Fibroblast of the aortic adventitia (primary cell): ENCODE measurements around the gene PLIN3. TPM values are rescaled to one million over a fixed set of nuclear protein-coding genes. Genes with fewer than 3 reads are reported as not detected.
"Not testable (repeated sequence)": the region's sequence is repeated elsewhere in the genome, so short reads cannot be mapped to it uniquely, and the experiment has no call there.

Experiments
- DNase-seq: peaks from one replicate; pipeline ENCODE4 v3.0.0-alpha.2; 2010; ENCODE audit warnings: low read depth
- H3K4me3 ChIP-seq: 2 replicates; pipeline ENCODE4 v1.5.1; 2011; ENCODE audit warnings: low read depth, mild to moderate bottlenecking, control low read depth, low read length, moderate library complexity
- total RNA-seq: library from RNA; depleted of rRNA; stranded (reverse); fragments of >200 nt; gene quantifications from 2 replicates; pipeline ENCODE4 v1.2.3, GENCODE V29; 2012; ENCODE audit warnings: low replicate concordance
- TF ChIP-seq, protein P1 (sequence below): IDR thresholded peaks from 2 replicates; pipeline ENCODE4 v1.5.1; 2011; ENCODE audit warnings: mild to moderate bottlenecking, low read length, control low read depth, inconsistent platforms; ENCODE audit not compliant: insufficient read depth

The PLIN3 gene
- total RNA-seq, 1 donor: 227 TPM

DNA sequence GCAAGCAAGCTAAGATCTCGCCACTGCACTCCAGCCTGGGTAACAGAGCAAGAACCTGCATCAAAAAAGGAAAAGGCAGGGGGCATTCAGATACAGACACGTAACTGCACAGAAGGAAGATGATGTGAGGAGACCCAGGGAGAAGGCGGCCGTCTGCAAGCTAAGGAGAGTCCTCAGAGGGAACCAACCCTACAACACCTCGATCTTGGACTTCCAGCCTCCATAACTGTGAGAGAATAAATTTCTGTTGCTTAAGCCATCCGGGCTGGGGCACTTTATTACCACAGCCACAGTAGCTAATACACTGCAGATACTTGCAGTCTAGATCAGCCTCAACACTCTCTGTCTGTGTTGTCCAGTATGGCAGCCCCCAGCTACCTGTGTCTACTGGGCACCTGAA, 43.9 kb downstream of the PLIN3 start:
- TF ChIP-seq, protein P1, sequence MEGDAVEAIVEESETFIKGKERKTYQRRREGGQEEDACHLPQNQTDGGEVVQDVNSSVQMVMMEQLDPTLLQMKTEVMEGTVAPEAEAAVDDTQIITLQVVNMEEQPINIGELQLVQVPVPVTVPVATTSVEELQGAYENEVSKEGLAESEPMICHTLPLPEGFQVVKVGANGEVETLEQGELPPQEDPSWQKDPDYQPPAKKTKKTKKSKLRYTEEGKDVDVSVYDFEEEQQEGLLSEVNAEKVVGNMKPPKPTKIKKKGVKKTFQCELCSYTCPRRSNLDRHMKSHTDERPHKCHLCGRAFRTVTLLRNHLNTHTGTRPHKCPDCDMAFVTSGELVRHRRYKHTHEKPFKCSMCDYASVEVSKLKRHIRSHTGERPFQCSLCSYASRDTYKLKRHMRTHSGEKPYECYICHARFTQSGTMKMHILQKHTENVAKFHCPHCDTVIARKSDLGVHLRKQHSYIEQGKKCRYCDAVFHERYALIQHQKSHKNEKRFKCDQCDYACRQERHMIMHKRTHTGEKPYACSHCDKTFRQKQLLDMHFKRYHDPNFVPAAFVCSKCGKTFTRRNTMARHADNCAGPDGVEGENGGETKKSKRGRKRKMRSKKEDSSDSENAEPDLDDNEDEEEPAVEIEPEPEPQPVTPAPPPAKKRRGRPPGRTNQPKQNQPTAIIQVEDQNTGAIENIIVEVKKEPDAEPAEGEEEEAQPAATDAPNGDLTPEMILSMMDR: no peak
- DNase-seq: no peak
- no peak overlapping the region for H3K4me3 ChIP-seq

DNA sequence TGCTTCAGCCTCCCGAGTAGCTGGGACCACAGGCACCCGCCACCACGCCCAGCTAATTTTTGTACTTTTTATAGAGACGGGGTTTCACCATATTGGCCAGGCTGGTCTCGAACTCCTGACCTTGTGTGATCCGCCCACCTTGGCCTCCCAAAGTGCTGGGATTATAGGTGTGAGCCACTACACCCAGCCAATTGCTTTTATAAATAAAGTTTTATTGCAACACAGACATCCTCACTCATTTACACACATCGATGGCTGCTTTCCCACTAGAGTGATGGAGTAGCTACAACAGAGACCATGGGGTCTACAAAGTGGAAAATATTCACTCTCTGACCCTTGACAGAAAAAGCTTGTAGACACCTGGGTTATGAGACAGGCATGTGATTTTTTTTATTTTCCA, 45.1 kb downstream of the PLIN3 start:
- H3K4me3 ChIP-seq, DNase-seq: not testable (repeated sequence)

DNA sequence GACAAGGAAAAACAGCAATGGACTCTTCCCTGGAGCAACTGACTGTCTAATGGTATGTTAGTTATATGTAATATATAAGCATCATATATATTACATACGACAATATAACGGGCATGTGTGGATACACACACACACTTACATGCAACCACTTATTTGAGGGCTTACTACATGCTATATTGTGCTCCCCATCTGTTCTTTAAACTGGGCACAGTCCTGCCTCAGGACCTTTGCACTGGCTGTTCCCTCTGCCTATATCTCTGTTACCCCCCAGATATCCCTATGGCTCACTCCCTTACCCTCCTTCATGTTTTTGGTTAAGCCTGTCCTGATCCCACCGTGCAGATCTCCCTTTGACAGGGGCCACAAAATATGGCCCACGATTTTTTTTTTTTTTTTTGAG, 46.2 kb downstream of the PLIN3 start:
- DNase-seq: no peak
- no peak overlapping the region for H3K4me3 ChIP-seq
- TF ChIP-seq, protein P1: no peak

GRCh38 chr19:4817467-4818277, 49.8 kb downstream of the PLIN3 start:
- TF ChIP-seq, protein P1: no peak
- DNase-seq: no peak

DNA sequence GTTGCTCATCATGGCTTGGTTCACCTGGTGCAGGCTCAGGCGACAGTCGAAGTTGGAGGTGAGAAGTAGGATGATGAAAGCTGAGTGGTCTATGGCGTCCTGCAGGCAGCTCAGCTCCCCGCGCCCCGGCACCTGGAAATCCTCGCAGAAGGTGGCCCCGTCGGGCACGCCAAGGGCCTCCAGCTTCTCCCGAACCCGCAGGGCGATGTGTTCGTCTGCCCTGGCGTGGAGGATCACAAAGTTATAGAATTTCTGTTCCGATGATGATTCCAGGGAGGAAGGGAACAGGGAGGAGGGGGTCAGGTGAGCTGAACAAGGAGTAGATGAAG, 50.6 kb downstream of the PLIN3 start:
- H3K4me3 ChIP-seq: no peak overlapping the region
- TF ChIP-seq, protein P1: no peak
- DNase-seq: no peak

More at GRCh38 chr19:4817467-4818277, 49.8 kb downstream of the PLIN3 start:
- H3K4me3 ChIP-seq: no peak overlapping the region

DNA sequence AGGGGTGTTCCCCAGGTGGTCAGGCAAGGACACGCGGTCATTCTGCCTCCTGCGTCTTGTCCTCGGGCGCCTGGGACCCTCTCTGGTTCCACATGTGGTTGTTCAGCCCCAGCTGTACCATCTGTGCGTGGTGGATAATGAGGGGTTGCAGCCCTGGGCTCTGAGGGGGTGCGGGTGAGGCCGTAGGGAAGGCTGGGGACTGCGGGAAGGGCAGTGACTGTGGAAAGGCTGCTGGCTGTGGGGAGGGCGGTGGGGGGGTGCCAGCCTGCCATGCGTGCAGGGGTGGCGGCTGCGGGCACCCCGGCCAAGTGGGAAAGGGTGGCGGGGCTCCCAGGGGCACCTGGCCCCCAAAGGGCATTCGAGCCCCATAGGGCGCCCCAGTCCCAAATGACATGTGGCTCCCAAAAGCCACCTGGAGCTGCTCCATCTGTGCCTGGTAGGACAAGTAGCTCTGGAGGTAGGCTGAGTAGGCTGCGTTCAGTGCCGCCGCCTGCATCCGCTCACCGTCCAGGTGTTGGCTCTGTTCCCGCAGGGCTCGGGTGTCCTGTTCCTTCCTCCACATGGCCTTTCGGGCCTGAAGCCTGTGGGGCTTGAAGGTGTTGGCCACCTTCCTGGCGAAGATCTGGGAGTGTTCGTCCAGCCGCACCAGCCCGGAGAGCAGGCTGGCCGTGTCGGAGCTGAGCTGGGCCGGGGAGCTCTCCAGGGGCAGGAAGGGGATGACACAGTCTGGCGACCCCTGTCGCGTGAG, 51.1 kb downstream of the PLIN3 start:
- TF ChIP-seq, protein P1: no peak
- DNase-seq: no peak
- H3K4me3 ChIP-seq: no peak overlapping the region

DNA sequence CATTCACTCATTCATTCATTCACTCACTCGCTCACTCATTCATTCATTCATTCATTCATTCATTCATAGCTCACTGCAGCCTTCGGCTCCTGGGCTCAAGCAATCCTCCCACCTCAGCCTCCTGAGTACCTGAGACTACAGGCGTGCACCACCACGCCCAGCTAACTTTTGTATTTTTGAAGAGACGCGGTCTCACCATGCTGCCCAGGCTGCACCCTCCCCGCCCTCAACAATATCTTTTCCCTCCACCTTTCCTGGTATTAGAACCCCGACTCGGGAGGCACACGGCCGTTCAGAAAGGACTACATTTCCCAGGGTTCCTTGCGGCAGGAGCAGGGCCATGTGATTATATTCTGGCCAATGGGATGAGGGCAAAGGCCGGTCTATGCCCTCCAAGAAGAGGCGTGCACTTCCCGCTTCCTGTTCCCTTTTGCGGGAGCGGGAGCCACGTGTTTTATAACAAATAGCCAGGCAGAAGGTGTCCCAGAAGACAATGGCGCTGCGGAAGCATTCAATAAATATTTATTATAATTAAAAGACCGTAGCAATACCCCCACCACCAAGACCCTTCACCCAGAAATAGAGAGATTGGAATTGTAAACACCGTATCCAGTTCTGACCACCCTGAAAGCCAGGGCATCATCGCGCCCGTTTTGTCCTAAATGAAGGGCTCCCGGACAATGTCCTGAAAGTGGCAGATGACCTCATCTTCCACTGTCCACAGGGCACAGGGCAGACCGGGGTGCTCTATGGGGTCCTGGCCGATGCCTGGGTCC, 51.9 kb downstream of the PLIN3 start:
- DNase-seq: peak; percentile 93
- TF ChIP-seq, protein P1: no peak
- no peak overlapping the region for H3K4me3 ChIP-seq
